Right cardiac atrium (tissue), 5 donors: ENCODE data around the gene ATP2A1. TPM values are rescaled to one million over a fixed set of nuclear protein-coding genes. Genes with fewer than 3 reads are reported as not detected.

ENCODE experiments used
- ATAC-seq, 2 donors: fragments of 200-7000 bp; cut with Tn5 transposase; one replicate each; pipeline versions ENCODE4 v1.8.0 to v1.9.1; 2020; ENCODE audit warnings: moderate library complexity in 2 of 2, mild to moderate bottlenecking in 1 of 2
- DNase-seq, 3 donors: peaks; one replicate each; pipeline ENCODE4 v3.0.0-alpha.2; 2020
- H3K27ac ChIP-seq: one replicate; pipeline ENCODE4 v1.5.1; 2013; ENCODE audit warnings: mild to moderate bottlenecking, low read length, control low read depth, moderate library complexity
- H3K27me3 ChIP-seq: one replicate; pipeline ENCODE4 v1.6.1; 2013; ENCODE audit not compliant: control insufficient read depth, insufficient read depth
- H3K4me1 ChIP-seq: one replicate; pipeline ENCODE4 v1.6.1; 2013; ENCODE audit warnings: low read length; ENCODE audit not compliant: control insufficient read depth, insufficient read depth
- H3K4me3 ChIP-seq: one replicate; pipeline ENCODE4 v1.5.1; 2013; ENCODE audit warnings: low read length, control low read depth
- H3K9me3 ChIP-seq: one replicate; pipeline ENCODE4 v1.6.1; 2013; ENCODE audit warnings: low read length; ENCODE audit not compliant: control insufficient read depth
- WGBS: extraction: QIAGEN DNeasy Blood & Tissue Kit; methylation state at CpG from one replicate; pipeline ENCODE4 v1.1.7; 2013; 5-methylcytosine and 5-hydroxymethylcytosine counted together
- intact Hi-C, 4 donors: fragments of 100-400 bp; cut with DNase I; formaldehyde crosslinking; loops; one replicate each; pipeline versions ENCODE4 v1.11.0 to v1.14.0; 2022 to 2023
- polyA plus RNA-seq: library from polyadenylated mRNA; stranded (reverse); fragments of 200-250 nt; gene quantifications from one replicate; pipeline ENCODE4 v1.2.3, GENCODE V29; 2013
- total RNA-seq, 4 donors: library from RNA; stranded (reverse); fragmentation: NEBNext Ultra II Directional; extraction: Animal tissue kit (Norgen Biotek cat#: 25700); gene quantifications; one replicate each; pipeline ENCODE4 v1.2.1, GENCODE V29; 2021
- donor health status: healthy with polysubstance abuse.
- donor health status: DM: no; HTN: yes; CAD: no.
- donor health status: DM: no; HTN: no; CAD: no.
- donor health status: DM: no; HTN: yes; CAD: no; lungs with severe emphysema.
- donor health status: DM: yes; HTN: yes; CAD: no.

The ATP2A1 gene
- total and polyA plus RNA-seq, 5 donors, result 0.11 to 0.75 (median 0.48) TPM

DNA sequence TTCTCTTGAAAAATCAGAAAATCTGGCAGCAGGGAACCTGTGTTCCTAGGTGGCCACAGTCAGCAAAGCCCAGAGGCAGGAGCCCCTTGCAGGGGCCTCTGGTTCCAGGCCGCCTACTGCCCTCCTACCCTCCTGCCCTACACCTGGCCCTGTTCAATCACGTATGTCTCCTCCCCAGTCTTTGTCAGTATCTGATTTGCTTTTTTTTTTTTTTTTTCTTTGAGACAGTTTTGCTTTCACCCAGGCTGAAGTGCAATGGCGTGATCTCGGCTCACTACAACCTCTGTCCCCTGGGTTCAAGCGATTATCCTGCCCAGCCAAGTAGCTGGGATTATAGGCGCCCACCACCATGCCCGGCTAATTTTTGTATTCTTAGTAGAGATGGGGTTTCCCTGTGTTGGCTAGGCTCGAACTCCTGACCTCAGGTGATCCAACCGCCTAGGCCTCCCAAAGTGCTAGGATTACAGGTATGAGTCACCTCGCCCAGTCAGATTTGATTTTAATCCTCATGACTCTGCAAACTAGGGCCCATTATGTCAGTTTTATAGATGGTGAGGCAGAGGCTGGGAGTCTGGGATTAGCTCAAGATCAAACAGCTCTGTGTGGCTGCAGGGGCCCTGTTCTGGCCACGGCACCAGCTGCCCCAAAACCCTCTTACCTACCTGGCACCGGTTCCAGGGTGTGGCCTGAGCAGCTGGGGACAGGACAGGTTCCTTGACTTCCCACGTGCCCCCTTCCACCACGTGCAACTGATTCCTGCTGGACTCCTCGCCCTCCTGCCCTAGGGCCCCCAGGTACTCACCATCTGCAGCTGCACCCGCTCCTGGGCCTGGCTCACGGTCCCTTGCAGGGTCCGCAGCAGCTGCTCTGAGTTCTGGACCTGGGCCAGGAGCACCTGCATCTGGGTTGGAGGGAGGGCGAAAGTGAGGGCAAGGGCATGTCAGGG lies 32.1 kb downstream of the ATP2A1 start:
- no peaks in the 10 kb centered on the region for H3K9me3 ChIP-seq
- H3K27me3 ChIP-seq, result no peaks in the 10 kb centered on the region
- H3K4me3 ChIP-seq, result no peak overlapping the region
- ATAC-seq (peak in 1 of 2 donors; percentile 29), DNase-seq (no peak)
- intact Hi-C loops, result no loop called here
- no peaks in the 10 kb centered on the region for H3K4me1 ChIP-seq
- H3K27ac ChIP-seq, result no peak overlapping the region
- WGBS, result 90% methylated on average over 19 of the region's 19 CpGs

- 90% methylated on average over 12 of the region's 12 CpGs for WGBS
- Histone ChIP-seq H3K9me3 (no peaks in the 10 kb centered on the region), H3K4me1 (no peaks in the 10 kb centered on the region), H3K27me3 (no peaks in the 10 kb centered on the region), H3K27ac (no peak overlapping the region), H3K4me3 (no peak overlapping the region)
- no peak for ATAC-seq
- intact Hi-C loops, result no loop called here
- DNase-seq, result no peak
These were observed 34.3 kb downstream of the ATP2A1 start for GRCh38 chr16:28912558-28912957.

DNA sequence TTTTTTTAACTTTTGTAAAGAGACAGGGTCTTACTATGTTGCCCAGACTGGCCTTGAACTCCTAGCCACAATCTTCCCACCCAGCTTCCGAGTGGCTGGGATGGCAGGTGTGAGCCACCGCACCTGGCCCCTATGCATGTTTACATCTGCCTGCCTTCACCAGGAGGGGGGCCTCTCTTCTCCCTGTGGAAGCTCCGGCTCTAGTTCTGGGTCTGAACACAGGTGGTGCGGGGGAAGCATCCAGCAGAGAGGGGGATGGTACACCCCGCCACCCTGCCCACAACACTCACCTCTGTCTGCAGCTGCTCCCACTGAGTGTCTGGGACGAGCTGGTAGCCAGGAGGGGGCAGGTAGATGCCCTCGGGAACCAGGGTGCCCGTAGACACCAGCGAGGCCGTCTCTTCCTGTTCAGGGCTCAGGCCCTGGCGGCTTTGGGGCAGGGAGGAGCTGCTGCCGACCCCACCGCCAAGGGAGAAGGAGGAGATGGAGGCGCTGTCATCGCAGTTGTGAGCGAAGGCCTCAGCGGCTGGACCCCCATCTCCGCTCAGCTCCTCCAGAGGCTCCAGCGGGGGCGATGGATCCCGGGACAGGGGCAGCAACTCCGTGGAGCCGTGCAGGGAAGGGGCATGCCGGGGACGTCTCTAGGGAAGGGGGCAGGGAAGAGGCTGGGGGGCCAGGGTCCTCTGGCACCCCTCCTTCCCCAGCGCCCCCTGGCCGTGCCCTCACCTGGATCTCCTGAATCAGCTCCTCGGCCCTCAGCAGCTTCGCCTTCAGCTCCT lies 35.8 kb downstream of the ATP2A1 start:
- Histone ChIP-seq H3K4me3 (no peak overlapping the region), H3K4me1 (no peaks in the 10 kb centered on the region), H3K27me3 (no peaks in the 10 kb centered on the region), H3K27ac (no peak overlapping the region), H3K9me3 (no peaks in the 10 kb centered on the region)
- ATAC-seq, result peak; percentile 36 to 40
- peak in 1 of 3 donors; percentile 51 for DNase-seq
- intact Hi-C loops, result no loop called here
- WGBS, result 92% methylated on average over 29 of the region's 29 CpGs

- no peak for ATAC-seq
- Histone ChIP-seq H3K27me3 (no peaks in the 10 kb centered on the region), H3K4me1 (no peaks in the 10 kb centered on the region), H3K27ac (no peak overlapping the region), H3K4me3 (no peak overlapping the region), H3K9me3 (no peaks in the 10 kb centered on the region)
- no peak for DNase-seq
- intact Hi-C loops, result no loop called here
These were observed 36.9 kb downstream of the ATP2A1 start for GRCh38 chr16:28915181-28915580.

GRCh38 chr16:28917095-28917494 lies 38.8 kb downstream of the ATP2A1 start:
- ATAC-seq (no peak), DNase-seq (no peak)
- Histone ChIP-seq H3K27ac (no peak overlapping the region), H3K4me3 (no peak overlapping the region), H3K4me1 (no peaks in the 10 kb centered on the region), H3K27me3 (no peaks in the 10 kb centered on the region), H3K9me3 (no peaks in the 10 kb centered on the region)
- WGBS, result 87% methylated on average over 7 of the region's 7 CpGs
- intact Hi-C loops, result no loop called here

DNA sequence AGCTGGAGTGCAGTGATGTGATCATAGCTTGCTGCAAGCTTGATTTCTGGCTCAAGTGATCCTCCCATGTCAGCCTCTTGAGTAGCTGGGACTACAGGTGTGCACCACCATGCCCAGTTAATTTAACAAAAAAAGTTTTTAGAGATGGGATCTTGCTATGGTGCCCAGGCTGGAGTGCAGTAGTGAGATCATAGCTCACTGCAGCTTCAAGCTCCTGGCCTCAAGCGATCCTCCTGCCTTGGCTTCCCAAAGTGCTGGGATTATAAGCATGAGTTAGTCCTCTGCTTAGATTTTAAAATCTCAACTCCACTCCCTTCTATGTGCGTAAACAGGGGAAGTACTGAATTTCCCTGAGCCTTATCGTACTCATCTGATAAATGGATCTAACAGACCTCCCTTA lies 40.4 kb downstream of the ATP2A1 start:
- ATAC-seq, result no peak
- intact Hi-C loops, result no loop called here

GRCh38 chr16:28923231-28923587 lies 44.9 kb downstream of the ATP2A1 start:
- Histone ChIP-seq H3K27ac (no peak overlapping the region), H3K27me3 (no peaks in the 10 kb centered on the region), H3K4me1 (no peaks in the 10 kb centered on the region), H3K9me3 (no peaks in the 10 kb centered on the region), H3K4me3 (no peak overlapping the region)
- no peak for ATAC-seq
- 97% methylated on average over 3 of the region's 3 CpGs for WGBS
- intact Hi-C loops, result no loop called here
- no peak for DNase-seq

More for the DNA sequence above, 40.4 kb downstream of the ATP2A1 start:
- 99% methylated on average over 3 of the region's 3 CpGs for WGBS
- Histone ChIP-seq H3K27me3 (no peaks in the 10 kb centered on the region), H3K4me1 (no peaks in the 10 kb centered on the region), H3K9me3 (no peaks in the 10 kb centered on the region), H3K27ac (no peak overlapping the region), H3K4me3 (no peak overlapping the region)
- DNase-seq, result no peak

GRCh38 chr16:28923652-28924398 lies 45.5 kb downstream of the ATP2A1 start:
- WGBS, result 61% methylated on average over 13 of the region's 13 CpGs
- DNase-seq, result no peak
- ATAC-seq, result no peak
- no peak overlapping the region for H3K27ac ChIP-seq
- H3K4me3 ChIP-seq, result no peak overlapping the region
- no peaks in the 10 kb centered on the region for H3K4me1 ChIP-seq
- intact Hi-C loops, result no loop called here
- no peaks in the 10 kb centered on the region for H3K9me3 ChIP-seq
- no peaks in the 10 kb centered on the region for H3K27me3 ChIP-seq

GRCh38 chr16:28924399-28924761 lies 46.1 kb downstream of the ATP2A1 start:
- DNase-seq (peak in 2 of 3 donors; percentile 57 to 69), ATAC-seq (no peak)
- Histone ChIP-seq H3K27me3 (no peaks in the 10 kb centered on the region), H3K27ac (no peak overlapping the region), H3K4me3 (peak overlapping the region; percentile 74), H3K4me1 (no peaks in the 10 kb centered on the region), H3K9me3 (no peaks in the 10 kb centered on the region)
- WGBS, result 29% methylated on average over 15 of the region's 15 CpGs
- intact Hi-C loops, result no loop called here

- peak; percentile 93 to 99 (median 97) for DNase-seq
- Histone ChIP-seq H3K27me3 (no peaks in the 10 kb centered on the region), H3K4me3 (peak within 1 kb of the TSS; percentile 74), H3K9me3 (no peaks in the 10 kb centered on the region), H3K27ac (peak within 1 kb of the TSS; percentile 97), H3K4me1 (no peaks in the 10 kb centered on the region)
- intact Hi-C loops, result loop anchor here in 1 of 4 donors (5.0 kb wide), 1 partner anchor 43 kb away; no protein-coding TSS in a partner anchor
- peak; percentile 95 to 96 for ATAC-seq
- under 1% methylated on average over 66 of the region's 66 CpGs for WGBS
These were observed 46.6 kb downstream of the ATP2A1 start, which contains the start of gene RABEP2 for GRCh38 chr16:28924762-28925385. Gene RABEP2, minus strand, starts transcription at chr16:28925238. Its CDS starts 75 bp downstream, at chr16:28925163.
